ENCODE results near the gene NUDT1. TPM values are rescaled to one million over a fixed set of nuclear protein-coding genes. Genes with fewer than 3 reads are reported as not detected.

NUDT1 gene
- total RNA-seq, 1 experiment from 2014 or later, result 92.6 TPM

DNA sequence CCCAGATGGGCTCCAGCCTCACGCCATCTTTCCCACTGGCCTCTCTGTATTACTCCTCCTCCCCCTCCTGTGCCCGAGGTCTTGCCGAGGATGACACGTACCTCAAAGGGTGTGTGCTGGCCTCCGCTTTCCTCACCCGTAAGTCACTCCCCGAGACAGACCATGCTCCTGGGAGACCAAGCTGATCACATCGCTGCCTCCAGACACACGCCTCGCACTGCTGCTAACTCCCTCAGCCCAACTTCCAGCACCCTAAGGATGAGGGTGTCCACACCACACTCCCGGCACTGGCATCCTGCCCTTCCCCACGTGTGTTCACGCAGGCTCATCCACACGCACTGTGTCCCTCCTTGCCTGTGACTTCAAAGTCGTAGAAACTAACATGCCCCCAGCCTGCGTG lies 33.3 kb upstream of the NUDT1 start:
- H3K36me3 ChIP-seq (ENCODE audit: control insufficient read depth, insufficient read depth, low read length), result peaks cover 9% of the 10 kb centered on the region
- in situ Hi-C loops (cut with HindIII; ENCODE audit: low pct_unique_long_range_greater_than_20kb, low sequenced_read_pairs) (no loop called here), intact Hi-C loops (cut with micrococcal nuclease; ENCODE audit: unreplicated experiment) (no loop called here)
- BruUV-seq (replicated peaks), result no TSS peak
- H3K9me3 ChIP-seq (ENCODE audit: control insufficient read depth, insufficient read depth, low read depth, low read length), result no peaks in the 10 kb centered on the region
- DNase-seq (ENCODE audit: low read depth, low spot score) (no peak), ATAC-seq (no peak)
- H3K4me1 ChIP-seq (ENCODE audit: control insufficient read depth, insufficient read depth, low read length), result no peaks in the 10 kb centered on the region
- H3K27me3 ChIP-seq (ENCODE audit: control insufficient read depth, insufficient read depth, low read length), result no peaks in the 10 kb centered on the region
- CTCF ChIA-PET, result no interaction called here
- H3K4me3 ChIP-seq (ENCODE audit: low read depth in 2 of 2, low read length in 2 of 2), result no peak overlapping the region
- H3K27ac ChIP-seq (ENCODE audit: low read length), result no peak overlapping the region
- TF ChIP-seq, protein P1, sequence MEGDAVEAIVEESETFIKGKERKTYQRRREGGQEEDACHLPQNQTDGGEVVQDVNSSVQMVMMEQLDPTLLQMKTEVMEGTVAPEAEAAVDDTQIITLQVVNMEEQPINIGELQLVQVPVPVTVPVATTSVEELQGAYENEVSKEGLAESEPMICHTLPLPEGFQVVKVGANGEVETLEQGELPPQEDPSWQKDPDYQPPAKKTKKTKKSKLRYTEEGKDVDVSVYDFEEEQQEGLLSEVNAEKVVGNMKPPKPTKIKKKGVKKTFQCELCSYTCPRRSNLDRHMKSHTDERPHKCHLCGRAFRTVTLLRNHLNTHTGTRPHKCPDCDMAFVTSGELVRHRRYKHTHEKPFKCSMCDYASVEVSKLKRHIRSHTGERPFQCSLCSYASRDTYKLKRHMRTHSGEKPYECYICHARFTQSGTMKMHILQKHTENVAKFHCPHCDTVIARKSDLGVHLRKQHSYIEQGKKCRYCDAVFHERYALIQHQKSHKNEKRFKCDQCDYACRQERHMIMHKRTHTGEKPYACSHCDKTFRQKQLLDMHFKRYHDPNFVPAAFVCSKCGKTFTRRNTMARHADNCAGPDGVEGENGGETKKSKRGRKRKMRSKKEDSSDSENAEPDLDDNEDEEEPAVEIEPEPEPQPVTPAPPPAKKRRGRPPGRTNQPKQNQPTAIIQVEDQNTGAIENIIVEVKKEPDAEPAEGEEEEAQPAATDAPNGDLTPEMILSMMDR (IDR thresholded peaks at IDR 0.05), result no peak
- TF ChIP-seq SIN3A (IDR thresholded peaks at IDR 0.05; ENCODE audit: borderline replicate concordance, insufficient read depth, low read depth, low read length), result no peak
- TF ChIP-seq, protein P2, sequence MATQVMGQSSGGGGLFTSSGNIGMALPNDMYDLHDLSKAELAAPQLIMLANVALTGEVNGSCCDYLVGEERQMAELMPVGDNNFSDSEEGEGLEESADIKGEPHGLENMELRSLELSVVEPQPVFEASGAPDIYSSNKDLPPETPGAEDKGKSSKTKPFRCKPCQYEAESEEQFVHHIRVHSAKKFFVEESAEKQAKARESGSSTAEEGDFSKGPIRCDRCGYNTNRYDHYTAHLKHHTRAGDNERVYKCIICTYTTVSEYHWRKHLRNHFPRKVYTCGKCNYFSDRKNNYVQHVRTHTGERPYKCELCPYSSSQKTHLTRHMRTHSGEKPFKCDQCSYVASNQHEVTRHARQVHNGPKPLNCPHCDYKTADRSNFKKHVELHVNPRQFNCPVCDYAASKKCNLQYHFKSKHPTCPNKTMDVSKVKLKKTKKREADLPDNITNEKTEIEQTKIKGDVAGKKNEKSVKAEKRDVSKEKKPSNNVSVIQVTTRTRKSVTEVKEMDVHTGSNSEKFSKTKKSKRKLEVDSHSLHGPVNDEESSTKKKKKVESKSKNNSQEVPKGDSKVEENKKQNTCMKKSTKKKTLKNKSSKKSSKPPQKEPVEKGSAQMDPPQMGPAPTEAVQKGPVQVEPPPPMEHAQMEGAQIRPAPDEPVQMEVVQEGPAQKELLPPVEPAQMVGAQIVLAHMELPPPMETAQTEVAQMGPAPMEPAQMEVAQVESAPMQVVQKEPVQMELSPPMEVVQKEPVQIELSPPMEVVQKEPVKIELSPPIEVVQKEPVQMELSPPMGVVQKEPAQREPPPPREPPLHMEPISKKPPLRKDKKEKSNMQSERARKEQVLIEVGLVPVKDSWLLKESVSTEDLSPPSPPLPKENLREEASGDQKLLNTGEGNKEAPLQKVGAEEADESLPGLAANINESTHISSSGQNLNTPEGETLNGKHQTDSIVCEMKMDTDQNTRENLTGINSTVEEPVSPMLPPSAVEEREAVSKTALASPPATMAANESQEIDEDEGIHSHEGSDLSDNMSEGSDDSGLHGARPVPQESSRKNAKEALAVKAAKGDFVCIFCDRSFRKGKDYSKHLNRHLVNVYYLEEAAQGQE (IDR thresholded peaks at IDR 0.05; ENCODE audit: insufficient read depth in 1 of 2, low read depth in 2 of 2, low read length in 1 of 2), result no peak
- POLR2A ChIA-PET, result no interaction called here

- Histone ChIP-seq H3K4me3 (ENCODE audit: low read depth in 2 of 2, low read length in 2 of 2) (no peak overlapping the region), H3K4me1 (ENCODE audit: control insufficient read depth, insufficient read depth, low read length) (no peaks in the 10 kb centered on the region), H3K27me3 (ENCODE audit: control insufficient read depth, insufficient read depth, low read length) (no peaks in the 10 kb centered on the region), H3K27ac (ENCODE audit: low read length) (no peak overlapping the region), H3K9me3 (ENCODE audit: control insufficient read depth, insufficient read depth, low read depth, low read length) (no peaks in the 10 kb centered on the region), H3K36me3 (ENCODE audit: control insufficient read depth, insufficient read depth, low read length) (peaks cover 9% of the 10 kb centered on the region)
- ATAC-seq (peak; percentile 84), DNase-seq (ENCODE audit: low read depth, low spot score) (peak; percentile 8)
- no peak for TF ChIP-seq SIN3A (IDR thresholded peaks at IDR 0.05; ENCODE audit: borderline replicate concordance, insufficient read depth, low read depth, low read length)
- TF ChIP-seq TCF7L2 (IDR thresholded peaks at IDR 0.05; ENCODE audit: low read depth, low read length), result no peak
- no peak for TF ChIP-seq POLR2AphosphoS5 (IDR thresholded peaks at IDR 0.05; ENCODE audit: low read depth, low read length)
- TF ChIP-seq, protein P1 (IDR thresholded peaks at IDR 0.05), result no peak; the same call in 1 of the 2 replicates
- TF ChIP-seq, protein P2 (IDR thresholded peaks at IDR 0.05; ENCODE audit: insufficient read depth in 1 of 2, low read depth in 2 of 2, low read length in 1 of 2), result no peak
- in situ Hi-C loops (cut with HindIII; ENCODE audit: low pct_unique_long_range_greater_than_20kb, low sequenced_read_pairs), result no loop called here
- POLR2A ChIA-PET, result interaction anchor here (0.5 to 0.6 kb wide), 2 partner anchors 557 to 1056 kb away, joined by 3 to 8 read pairs; no protein-coding TSS in a partner anchor
- BruUV-seq (replicated peaks), result no TSS peak
- CTCF ChIA-PET, result interaction anchor here (0.5 kb wide), 1 partner anchor 27 kb away, joined by 8 read pairs; no protein-coding TSS in a partner anchor
- intact Hi-C loops (cut with micrococcal nuclease; ENCODE audit: unreplicated experiment), result no loop called here
Observed at GRCh38 chr7:2209146-2209960, 32.7 kb upstream of the NUDT1 start.
